Measurements from ENCODE around the gene CYSLTR2.

CYSLTR2 gene

DNA sequence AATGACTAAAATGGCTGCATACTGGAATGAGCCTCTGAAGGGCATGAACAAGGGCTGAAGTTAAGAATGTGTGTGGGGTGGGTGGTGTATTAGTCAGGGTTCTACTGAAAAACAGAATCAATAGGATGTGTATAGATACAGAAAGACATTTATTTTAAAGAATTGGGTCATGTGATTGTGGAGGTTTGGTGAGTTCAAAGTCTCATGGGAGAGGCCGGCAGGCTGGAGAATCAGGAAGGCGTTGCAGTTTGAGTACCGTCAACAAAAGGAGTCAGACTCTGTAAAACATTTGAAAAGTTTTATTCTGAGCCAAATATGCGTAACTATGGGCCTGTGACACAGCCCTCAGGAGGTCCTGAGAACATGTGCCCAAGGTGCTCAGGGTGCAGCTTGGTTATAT, 24.5 kb upstream of the CYSLTR2 start:
- FAIRE-seq = no peak
- no peak for TF ChIP-seq POU2F2 (IDR thresholded peaks at IDR 0.05; ENCODE audit: low read depth, low read length)
- no peak for TF ChIP-seq POLR2AphosphoS5 (IDR thresholded peaks at IDR 0.05; ENCODE audit: low read depth, low read length)
- no peak for TF ChIP-seq SPI1 (IDR thresholded peaks at IDR 0.05; ENCODE audit: low read depth, low read length)
- no peak for TF ChIP-seq POLR2A (IDR thresholded peaks at IDR 0.05; ENCODE audit: low read depth, low read length)
- TF ChIP-seq TAF1 (IDR thresholded peaks at IDR 0.05; ENCODE audit: low read depth, low read length) = no peak
- TF ChIP-seq PAX5 (IDR thresholded peaks at IDR 0.05; ENCODE audit: insufficient read depth, low read length, severe bottlenecking) = no peak
- DNase-seq (ENCODE audit: insufficient read length, low spot score) = no peak

DNA sequence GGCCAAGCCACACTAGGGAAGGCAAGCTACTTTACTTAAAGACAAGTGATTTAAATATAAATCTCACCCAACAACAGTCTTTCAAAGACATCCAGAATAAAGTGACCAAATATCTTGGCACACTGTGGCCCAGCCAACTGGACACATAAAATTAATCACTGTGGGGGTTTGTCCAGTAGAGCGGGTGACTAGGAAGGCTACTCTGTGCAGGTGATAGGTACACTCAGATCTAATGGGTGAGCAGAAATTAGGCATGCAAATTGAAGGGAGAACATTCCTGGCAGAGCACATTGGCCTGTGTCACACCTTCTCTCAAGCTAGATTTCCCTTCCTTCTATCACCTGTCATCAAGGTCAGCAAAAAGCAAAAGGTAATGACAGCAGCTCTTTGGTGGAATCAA, 23.4 kb upstream of the CYSLTR2 start:
- no peak for FAIRE-seq
- TF ChIP-seq POLR2AphosphoS5 (IDR thresholded peaks at IDR 0.05; ENCODE audit: low read depth, low read length) (no peak), POLR2A (IDR thresholded peaks at IDR 0.05; ENCODE audit: low read depth, low read length) (no peak), POU2F2 (IDR thresholded peaks at IDR 0.05; ENCODE audit: low read depth, low read length) (no peak), TAF1 (IDR thresholded peaks at IDR 0.05; ENCODE audit: low read depth, low read length) (no peak), PAX5 (IDR thresholded peaks at IDR 0.05; ENCODE audit: insufficient read depth, low read length, severe bottlenecking) (no peak), SPI1 (IDR thresholded peaks at IDR 0.05; ENCODE audit: low read depth, low read length) (no peak)
- no peak for DNase-seq (ENCODE audit: insufficient read length, low spot score)

- FAIRE-seq (no peak), DNase-seq (ENCODE audit: insufficient read length, low spot score) (no peak)
- no peak for TF ChIP-seq POU2F2 (IDR thresholded peaks at IDR 0.05; ENCODE audit: low read depth, low read length)
- no peak for TF ChIP-seq TAF1 (IDR thresholded peaks at IDR 0.05; ENCODE audit: low read depth, low read length)
- TF ChIP-seq PAX5 (IDR thresholded peaks at IDR 0.05; ENCODE audit: insufficient read depth, low read length, severe bottlenecking) = no peak
- TF ChIP-seq SPI1 (IDR thresholded peaks at IDR 0.05; ENCODE audit: low read depth, low read length) = no peak
- TF ChIP-seq POLR2AphosphoS5 (IDR thresholded peaks at IDR 0.05; ENCODE audit: low read depth, low read length) = no peak
- TF ChIP-seq POLR2A (IDR thresholded peaks at IDR 0.05; ENCODE audit: low read depth, low read length) = no peak
These were observed 23.0 kb upstream of the CYSLTR2 start for GRCh38 chr13:48630773-48631172.

- TF ChIP-seq POLR2A (IDR thresholded peaks at IDR 0.05; ENCODE audit: low read depth, low read length) (no peak), PAX5 (IDR thresholded peaks at IDR 0.05; ENCODE audit: insufficient read depth, low read length, severe bottlenecking) (no peak), POU2F2 (IDR thresholded peaks at IDR 0.05; ENCODE audit: low read depth, low read length) (no peak), POLR2AphosphoS5 (IDR thresholded peaks at IDR 0.05; ENCODE audit: low read depth, low read length) (no peak), SPI1 (IDR thresholded peaks at IDR 0.05; ENCODE audit: low read depth, low read length) (no peak), TAF1 (IDR thresholded peaks at IDR 0.05; ENCODE audit: low read depth, low read length) (no peak)
- DNase-seq (ENCODE audit: insufficient read length, low spot score) = no peak
- no peak for FAIRE-seq
These were observed 22.3 kb upstream of the CYSLTR2 start for GRCh38 chr13:48631441-48631840.

- no peak for FAIRE-seq
- no peak for DNase-seq (ENCODE audit: insufficient read length, low spot score)
- TF ChIP-seq SPI1 (IDR thresholded peaks at IDR 0.05; ENCODE audit: low read depth, low read length) = no peak
- no peak for TF ChIP-seq POLR2A (IDR thresholded peaks at IDR 0.05; ENCODE audit: low read depth, low read length)
- no peak for TF ChIP-seq PAX5 (IDR thresholded peaks at IDR 0.05; ENCODE audit: insufficient read depth, low read length, severe bottlenecking)
- TF ChIP-seq POLR2AphosphoS5 (IDR thresholded peaks at IDR 0.05; ENCODE audit: low read depth, low read length) = no peak
- no peak for TF ChIP-seq POU2F2 (IDR thresholded peaks at IDR 0.05; ENCODE audit: low read depth, low read length)
These were observed 20.0 kb upstream of the CYSLTR2 start for GRCh38 chr13:48633700-48634099.

GRCh38 chr13:48634636-48635035, 19.1 kb upstream of the CYSLTR2 start:
- FAIRE-seq (no peak), DNase-seq (ENCODE audit: insufficient read length, low spot score) (no peak)
- TF ChIP-seq POLR2A (IDR thresholded peaks at IDR 0.05; ENCODE audit: low read depth, low read length) (no peak), TAF1 (IDR thresholded peaks at IDR 0.05; ENCODE audit: low read depth, low read length) (no peak), POLR2AphosphoS5 (IDR thresholded peaks at IDR 0.05; ENCODE audit: low read depth, low read length) (no peak), POU2F2 (IDR thresholded peaks at IDR 0.05; ENCODE audit: low read depth, low read length) (no peak), SPI1 (IDR thresholded peaks at IDR 0.05; ENCODE audit: low read depth, low read length) (no peak), PAX5 (IDR thresholded peaks at IDR 0.05; ENCODE audit: insufficient read depth, low read length, severe bottlenecking) (no peak)

DNA sequence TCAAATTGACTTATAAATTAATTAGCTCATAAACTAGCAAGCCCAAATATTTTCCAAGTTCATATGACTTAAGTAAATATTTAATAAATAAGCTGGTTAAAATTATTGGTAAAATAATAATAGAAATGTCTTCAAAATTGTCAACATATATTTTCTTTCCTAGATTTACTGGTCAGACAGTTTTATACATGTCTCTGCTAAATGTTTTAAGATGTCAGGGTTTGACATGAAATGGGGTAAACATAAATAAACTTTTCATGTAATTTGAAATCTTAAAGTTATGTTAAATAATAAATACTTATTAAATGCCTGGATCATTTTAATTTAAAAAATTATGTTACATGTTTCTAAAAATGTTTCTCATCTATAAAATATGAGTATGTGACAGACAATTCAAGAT, 18.3 kb upstream of the CYSLTR2 start:
- no peak for FAIRE-seq
- no peak for TF ChIP-seq POU2F2 (IDR thresholded peaks at IDR 0.05; ENCODE audit: low read depth, low read length)
- TF ChIP-seq PAX5 (IDR thresholded peaks at IDR 0.05; ENCODE audit: insufficient read depth, low read length, severe bottlenecking) = no peak
- TF ChIP-seq SPI1 (IDR thresholded peaks at IDR 0.05; ENCODE audit: low read depth, low read length) = no peak
- TF ChIP-seq TAF1 (IDR thresholded peaks at IDR 0.05; ENCODE audit: low read depth, low read length) = no peak
- no peak for DNase-seq (ENCODE audit: insufficient read length, low spot score)

DNA sequence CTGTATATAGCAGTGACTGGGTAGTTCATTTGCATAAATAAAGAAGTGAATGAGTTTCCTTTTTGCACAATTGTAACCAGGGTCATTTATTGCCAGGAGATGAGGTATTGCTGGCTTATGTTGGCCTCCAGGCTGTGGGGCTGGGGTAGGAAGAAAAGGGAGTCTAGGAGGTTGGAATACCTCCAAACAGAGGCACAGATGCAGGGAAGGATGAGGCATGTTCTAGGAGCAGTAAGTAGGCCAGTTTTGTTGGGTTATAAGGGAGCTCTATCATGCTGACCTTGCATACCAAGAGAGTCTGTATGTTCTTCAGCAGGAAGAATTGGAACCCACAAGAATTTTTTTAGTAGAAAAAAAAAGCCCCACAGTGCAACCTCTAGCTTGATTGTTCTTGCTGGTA, 17.2 kb upstream of the CYSLTR2 start:
- DNase-seq (ENCODE audit: insufficient read length, low spot score) (no peak), FAIRE-seq (no peak)
- TF ChIP-seq TAF1 (IDR thresholded peaks at IDR 0.05; ENCODE audit: low read depth, low read length) = no peak
- no peak for TF ChIP-seq PAX5 (IDR thresholded peaks at IDR 0.05; ENCODE audit: insufficient read depth, low read length, severe bottlenecking)
- no peak for TF ChIP-seq POLR2A (IDR thresholded peaks at IDR 0.05; ENCODE audit: low read depth, low read length)
- TF ChIP-seq SPI1 (IDR thresholded peaks at IDR 0.05; ENCODE audit: low read depth, low read length) = no peak
- no peak for TF ChIP-seq POLR2AphosphoS5 (IDR thresholded peaks at IDR 0.05; ENCODE audit: low read depth, low read length)
- no peak for TF ChIP-seq POU2F2 (IDR thresholded peaks at IDR 0.05; ENCODE audit: low read depth, low read length)

DNA sequence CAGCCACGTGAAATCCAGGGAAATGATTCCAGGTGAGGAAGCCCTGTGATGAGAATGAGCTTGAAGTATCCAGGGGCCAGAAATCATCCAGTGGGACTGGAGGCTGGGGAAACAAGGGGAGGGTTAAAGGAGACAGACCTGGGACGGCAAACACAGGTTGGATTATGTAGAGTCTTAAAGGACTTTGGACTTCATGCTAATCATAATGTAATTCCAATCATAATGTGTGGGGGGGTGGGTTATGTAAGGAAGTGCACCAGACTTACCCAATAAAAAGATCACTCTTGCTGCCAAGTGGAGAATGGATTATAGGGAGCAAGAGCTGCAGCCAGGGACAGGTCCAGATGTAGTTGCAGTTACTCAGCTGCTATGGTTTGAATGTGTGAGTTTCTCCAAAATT, 16.1 kb upstream of the CYSLTR2 start:
- FAIRE-seq = no peak
- TF ChIP-seq PAX5 (IDR thresholded peaks at IDR 0.05; ENCODE audit: insufficient read depth, low read length, severe bottlenecking) (no peak), TAF1 (IDR thresholded peaks at IDR 0.05; ENCODE audit: low read depth, low read length) (no peak), POLR2AphosphoS5 (IDR thresholded peaks at IDR 0.05; ENCODE audit: low read depth, low read length) (no peak), SPI1 (IDR thresholded peaks at IDR 0.05; ENCODE audit: low read depth, low read length) (no peak), POLR2A (IDR thresholded peaks at IDR 0.05; ENCODE audit: low read depth, low read length) (no peak)
- DNase-seq (ENCODE audit: insufficient read length, low spot score) = no peak

- FAIRE-seq (no peak), DNase-seq (ENCODE audit: insufficient read length, low spot score) (no peak)
- TF ChIP-seq POU2F2 (IDR thresholded peaks at IDR 0.05; ENCODE audit: low read depth, low read length) = no peak
- TF ChIP-seq TAF1 (IDR thresholded peaks at IDR 0.05; ENCODE audit: low read depth, low read length) = no peak
- TF ChIP-seq POLR2AphosphoS5 (IDR thresholded peaks at IDR 0.05; ENCODE audit: low read depth, low read length) = no peak
- TF ChIP-seq PAX5 (IDR thresholded peaks at IDR 0.05; ENCODE audit: insufficient read depth, low read length, severe bottlenecking) = no peak
- no peak for TF ChIP-seq POLR2A (IDR thresholded peaks at IDR 0.05; ENCODE audit: low read depth, low read length)
- TF ChIP-seq SPI1 (IDR thresholded peaks at IDR 0.05; ENCODE audit: low read depth, low read length) = no peak
These were observed 13.0 kb upstream of the CYSLTR2 start for GRCh38 chr13:48640767-48641166.
